Neutrophil (primary cell): ENCODE data around the gene BCS1L.
"Not testable (repeated sequence)": the region's sequence is repeated elsewhere in the genome, so short reads cannot be mapped to it uniquely, and the experiment has no call there.

Source experiments
- H3K27ac ChIP-seq: fragments of 200-600 bp; sonication (generic); 2 replicates; pipeline ENCODE4 v1.5.1; 2016; ENCODE audit warnings: mild to moderate bottlenecking, moderate library complexity
- H3K27me3 ChIP-seq: fragments of 200-600 bp; sonication (generic); 2 replicates; pipeline ENCODE4 v1.6.0; 2016; ENCODE audit warnings: mild to moderate bottlenecking
- H3K36me3 ChIP-seq: fragments of 200-600 bp; sonication (generic); 2 replicates; pipeline ENCODE4 v1.5.1; 2017
- H3K4me1 ChIP-seq, 2 experiments: fragments of 200-600 bp in 1 of 2; sonication (generic) in 1 of 2; 1 replicate in 1 of 2; 2 replicates in 1 of 2; pipeline versions ENCODE4 v1.5.1 to v1.6.1; 2013 to 2016; ENCODE audit warnings: low read depth in 1 of 2, low read length in 1 of 2, mild to moderate bottlenecking in 1 of 2, moderate library complexity in 1 of 2; ENCODE audit not compliant: control insufficient read depth in 1 of 2, insufficient read depth in 1 of 2
- H3K4me3 ChIP-seq, 2 experiments: fragments of 200-600 bp in 1 of 2; sonication (generic) in 1 of 2; 1 replicate in 1 of 2; 2 replicates in 1 of 2; pipeline ENCODE4 v1.5.1; 2013 to 2016; ENCODE audit warnings: low read depth in 1 of 2, low read length in 1 of 2, mild to moderate bottlenecking in 1 of 2, moderate library complexity in 1 of 2
- H3K9me3 ChIP-seq: fragments of 200-600 bp; sonication (generic); 2 replicates; pipeline ENCODE4 v1.5.1; 2016
- TF ChIP-seq, protein P1 (sequence below): fragments of 200-600 bp; sonication (generic); IDR thresholded peaks from 2 replicates; pipeline ENCODE4 v1.5.1; 2016; ENCODE audit warnings: antibody characterized with exemption

Gene BCS1L

DNA sequence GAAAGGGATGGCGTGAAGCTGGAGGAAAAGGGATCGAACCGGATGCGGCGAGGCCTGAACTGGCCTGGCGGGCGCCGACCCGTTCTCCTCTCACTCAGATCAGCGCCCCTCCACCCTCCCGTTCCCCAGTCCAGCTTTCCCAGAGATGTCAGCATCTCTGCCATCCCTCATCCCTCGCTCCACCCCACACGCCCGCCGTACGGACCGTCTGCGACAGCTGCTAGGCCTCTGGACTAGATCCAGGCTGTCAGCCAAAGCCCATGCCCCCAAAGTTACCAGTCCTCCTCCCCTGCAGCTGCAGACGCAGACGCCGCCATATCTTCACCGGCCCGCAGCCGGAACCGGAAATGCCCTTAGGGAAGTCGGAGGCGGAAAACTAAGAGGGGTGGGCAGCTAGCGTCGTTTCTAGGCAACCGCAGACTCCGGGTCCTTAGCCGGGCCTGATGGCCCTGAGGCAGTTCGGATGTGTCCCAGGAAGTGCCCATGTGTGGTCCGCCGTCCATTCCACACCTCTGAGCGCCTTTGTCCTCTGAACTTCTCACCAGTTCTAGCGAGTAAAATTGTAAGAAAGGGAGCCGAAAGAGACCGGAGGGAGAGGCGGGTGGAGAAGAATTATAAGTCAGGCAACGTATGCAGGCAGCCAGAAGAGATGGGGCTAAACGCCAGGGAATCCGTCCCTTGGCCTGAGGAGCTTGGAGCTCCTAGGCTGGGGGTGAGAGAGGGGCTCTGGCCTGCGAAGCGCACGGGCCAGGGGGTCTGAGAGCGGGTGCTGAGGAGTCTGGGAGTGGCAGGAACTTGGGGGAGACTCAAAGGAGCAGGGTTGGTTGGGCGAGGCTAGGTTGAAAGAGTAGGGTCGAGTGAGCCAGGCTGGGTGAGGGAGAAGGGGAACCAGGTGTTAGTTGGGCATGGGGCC lies 12.4 kb downstream of the BCS1L start, which contains the start of the genes RNF25 and STK36:
TSS of gene RNF25 (minus strand) at position 349 of the 913 bp plus-strand sequence. CDS start at position 317, 32 bp downstream.
TSS of gene STK36 (plus strand) at position 433 of the 913 bp plus-strand sequence. CDS start 744 bp downstream, outside the sequence.
- peak within 1 kb of the TSS; percentile 93 to 94 for H3K4me3 ChIP-seq
- peak within 1 kb of the TSS; percentile 71 for H3K27ac ChIP-seq
- TF ChIP-seq, protein P1, sequence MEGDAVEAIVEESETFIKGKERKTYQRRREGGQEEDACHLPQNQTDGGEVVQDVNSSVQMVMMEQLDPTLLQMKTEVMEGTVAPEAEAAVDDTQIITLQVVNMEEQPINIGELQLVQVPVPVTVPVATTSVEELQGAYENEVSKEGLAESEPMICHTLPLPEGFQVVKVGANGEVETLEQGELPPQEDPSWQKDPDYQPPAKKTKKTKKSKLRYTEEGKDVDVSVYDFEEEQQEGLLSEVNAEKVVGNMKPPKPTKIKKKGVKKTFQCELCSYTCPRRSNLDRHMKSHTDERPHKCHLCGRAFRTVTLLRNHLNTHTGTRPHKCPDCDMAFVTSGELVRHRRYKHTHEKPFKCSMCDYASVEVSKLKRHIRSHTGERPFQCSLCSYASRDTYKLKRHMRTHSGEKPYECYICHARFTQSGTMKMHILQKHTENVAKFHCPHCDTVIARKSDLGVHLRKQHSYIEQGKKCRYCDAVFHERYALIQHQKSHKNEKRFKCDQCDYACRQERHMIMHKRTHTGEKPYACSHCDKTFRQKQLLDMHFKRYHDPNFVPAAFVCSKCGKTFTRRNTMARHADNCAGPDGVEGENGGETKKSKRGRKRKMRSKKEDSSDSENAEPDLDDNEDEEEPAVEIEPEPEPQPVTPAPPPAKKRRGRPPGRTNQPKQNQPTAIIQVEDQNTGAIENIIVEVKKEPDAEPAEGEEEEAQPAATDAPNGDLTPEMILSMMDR = no peak
- peaks cover 14 to 16% of the 10 kb centered on the region in 2 experiments for H3K4me1 ChIP-seq
- H3K9me3 ChIP-seq = no peaks in the 10 kb centered on the region
- no peaks in the 10 kb centered on the region for H3K27me3 ChIP-seq
- H3K36me3 ChIP-seq = peaks cover 15% of the 10 kb centered on the region

- no peak overlapping the region for H3K4me3 ChIP-seq
- H3K36me3 ChIP-seq = no peaks in the 10 kb centered on the region
- no peaks in the 10 kb centered on the region for H3K9me3 ChIP-seq
- H3K27ac ChIP-seq = peak overlapping the region; percentile 25
- H3K4me1 ChIP-seq = no peaks in the 10 kb centered on the region
- TF ChIP-seq, protein P1 = no peak
- no peaks in the 10 kb centered on the region for H3K27me3 ChIP-seq
These were observed 19.6 kb downstream of the BCS1L start for GRCh38 chr2:218679119-218679518.

GRCh38 chr2:218680061-218680460 lies 20.6 kb downstream of the BCS1L start:
- Histone ChIP-seq H3K9me3 (no peaks in the 10 kb centered on the region), H3K27ac (no peak overlapping the region), H3K4me3 (no peak overlapping the region), H3K27me3 (no peaks in the 10 kb centered on the region), H3K4me1 (no peaks in the 10 kb centered on the region), H3K36me3 (no peaks in the 10 kb centered on the region)
- TF ChIP-seq, protein P1 = no peak

- H3K27ac ChIP-seq, H3K36me3 ChIP-seq: not testable (repeated sequence)
These were observed 28.0 kb downstream of the BCS1L start for GRCh38 chr2:218687400-218688060.

DNA sequence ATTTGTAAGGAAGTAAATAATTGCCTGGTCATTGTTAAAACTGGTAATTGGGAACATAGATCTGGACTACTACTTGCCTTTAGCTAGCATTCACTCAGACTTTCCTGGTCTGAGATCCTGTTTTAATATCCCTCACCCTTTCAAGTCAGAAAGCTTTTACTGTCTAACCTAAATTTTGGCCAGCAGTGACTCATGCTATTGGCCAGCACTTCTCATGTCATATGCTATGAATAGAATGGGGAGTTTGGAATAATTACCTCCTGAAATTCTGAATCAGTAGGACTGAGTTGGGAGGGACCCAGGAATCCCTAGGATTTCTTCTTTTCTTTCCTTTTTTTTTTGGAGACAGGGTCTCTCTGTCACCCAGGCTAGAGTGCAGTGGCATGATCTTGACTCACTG lies 31.8 kb downstream of the BCS1L start:
- Histone ChIP-seq H3K4me3 (no peak overlapping the region), H3K27me3 (no peaks in the 10 kb centered on the region), H3K36me3 (no peaks in the 10 kb centered on the region), H3K27ac (no peak overlapping the region), H3K4me1 (no peaks in the 10 kb centered on the region), H3K9me3 (no peaks in the 10 kb centered on the region)
- TF ChIP-seq, protein P1 = no peak

More at GRCh38 chr2:218687400-218688060, 28.0 kb downstream of the BCS1L start:
- H3K27me3 ChIP-seq, H3K4me1 ChIP-seq, H3K4me3 ChIP-seq, H3K9me3 ChIP-seq: not testable (repeated sequence)
